Kidney capillary endothelial cell (primary cell): ENCODE data around the gene PSMB9.

Experiments
- DNase-seq: peaks from one replicate; pipeline ENCODE4 v3.0.0-alpha.2; 2018; ENCODE audit warnings: low spot score

PSMB9 gene

DNA sequence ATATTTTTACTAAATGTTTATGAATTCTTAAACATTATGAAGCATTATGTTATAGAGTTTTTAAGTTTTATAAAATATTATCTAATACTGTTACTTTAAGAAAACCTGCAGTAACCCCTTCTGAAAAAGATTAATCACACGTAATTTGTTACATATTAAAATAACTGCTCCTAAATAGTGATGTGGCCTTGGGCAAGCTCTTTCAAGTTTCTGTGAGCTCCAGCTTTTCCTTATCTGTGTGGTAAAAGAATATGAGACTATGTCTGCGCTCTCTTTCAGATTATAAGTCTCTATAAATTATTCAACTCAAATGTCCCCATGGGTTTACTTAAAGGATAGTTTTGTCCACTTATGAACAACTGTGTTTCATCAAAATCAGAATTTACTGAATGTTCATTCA is 54.9 kb downstream of the PSMB9 start:
- DNase-seq = no peak
